GM18508 (cell line): ENCODE results near the gene YY2.
"Not testable (repeated sequence)": the region's sequence is repeated elsewhere in the genome, so short reads cannot be mapped to it uniquely, and the experiment has no call there.

Source experiments
- ATAC-seq: cut with Tn5 transposase; IDR thresholded peaks from one replicate; pipeline ENCODE4 v1.9.1; 2021; ENCODE audit warnings: moderate number of reproducible peaks; ENCODE audit not compliant: insufficient read depth, unreplicated experiment

The YY2 gene

GRCh38 chrX:21855937-21856415 lies at the start of gene YY2:
TSS of gene YY2 (plus strand) at chrX:21855987. CDS start at chrX:21856485, 498 bp downstream.
- no peak for ATAC-seq

DNA sequence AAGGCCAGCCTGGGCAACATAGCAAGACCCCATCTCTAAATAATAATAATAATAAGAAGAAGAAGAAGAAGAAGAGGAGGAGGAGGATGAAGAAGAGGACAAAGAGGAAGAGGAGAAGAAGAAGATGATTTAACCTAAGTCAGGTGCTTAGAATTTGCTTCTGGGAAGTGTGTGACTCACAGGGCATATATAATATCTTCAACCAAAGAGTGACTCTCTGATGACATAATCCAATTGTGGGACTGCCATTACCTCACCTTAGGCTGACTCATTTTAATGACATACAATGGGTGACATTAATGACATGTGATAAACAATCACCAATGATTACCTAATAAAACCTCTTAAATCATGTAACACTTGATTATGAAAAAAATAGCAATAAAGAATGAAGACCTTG lies 49.1 kb upstream of the YY2 start:
- ATAC-seq = no peak

DNA sequence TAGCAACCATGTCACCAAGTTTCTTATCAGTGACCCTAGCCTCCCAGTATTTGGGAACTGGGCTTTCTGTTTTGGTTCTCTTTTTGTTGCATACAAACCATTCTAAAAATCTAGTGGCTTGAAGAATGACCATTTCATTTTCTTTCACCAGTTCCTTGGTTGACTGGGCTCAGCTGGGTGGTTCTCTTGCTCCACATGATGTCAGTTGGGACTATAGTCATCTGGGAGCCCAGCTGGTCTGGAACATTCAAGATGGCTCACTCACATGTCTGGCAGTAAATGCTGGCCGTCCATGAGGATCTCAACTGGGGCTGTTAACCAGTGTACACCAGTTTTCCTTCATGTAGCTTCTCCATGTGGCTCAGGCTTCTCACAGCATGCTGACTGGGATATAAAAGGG lies 44.0 kb upstream of the YY2 start:
- ATAC-seq = no peak

GRCh38 chrX:21812628-21813027 lies 43.2 kb upstream of the YY2 start:
- no peak for ATAC-seq

DNA sequence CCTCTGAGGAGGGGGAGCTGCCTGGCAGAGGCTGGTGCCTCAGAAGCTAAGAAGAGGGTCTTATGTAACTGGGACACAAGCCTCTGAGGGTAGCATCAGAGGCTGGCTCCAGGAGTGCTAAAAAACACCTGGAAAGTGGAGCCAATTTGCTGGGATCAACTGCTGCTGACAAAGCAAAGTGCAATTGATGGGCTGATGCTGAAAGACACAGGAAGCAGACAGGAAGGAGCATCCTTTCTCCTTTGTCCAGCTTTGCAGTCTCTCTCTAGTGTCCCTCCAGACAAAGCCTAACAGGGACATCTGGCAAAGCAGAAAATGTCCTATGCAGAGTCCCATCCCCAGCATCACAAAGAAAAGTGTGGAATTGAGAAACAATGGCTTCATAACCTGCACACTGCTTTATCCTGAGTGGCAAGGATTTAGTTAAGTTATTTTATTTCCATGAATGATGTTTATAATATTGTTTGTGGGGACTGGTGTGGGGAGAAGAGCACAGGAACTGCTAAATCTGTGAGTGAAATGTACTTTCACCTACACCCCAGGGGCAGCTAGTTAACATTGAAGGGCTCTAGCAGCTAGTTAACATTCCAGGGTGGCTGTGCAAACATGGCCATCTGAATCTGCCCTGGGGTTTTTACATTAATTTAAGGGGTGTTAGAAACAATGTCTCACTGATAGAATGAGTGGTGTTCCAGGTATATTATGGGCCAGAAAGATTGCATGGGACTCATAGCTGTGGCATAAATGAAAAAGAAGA lies 42.0 kb upstream of the YY2 start:
- ATAC-seq = no peak

DNA sequence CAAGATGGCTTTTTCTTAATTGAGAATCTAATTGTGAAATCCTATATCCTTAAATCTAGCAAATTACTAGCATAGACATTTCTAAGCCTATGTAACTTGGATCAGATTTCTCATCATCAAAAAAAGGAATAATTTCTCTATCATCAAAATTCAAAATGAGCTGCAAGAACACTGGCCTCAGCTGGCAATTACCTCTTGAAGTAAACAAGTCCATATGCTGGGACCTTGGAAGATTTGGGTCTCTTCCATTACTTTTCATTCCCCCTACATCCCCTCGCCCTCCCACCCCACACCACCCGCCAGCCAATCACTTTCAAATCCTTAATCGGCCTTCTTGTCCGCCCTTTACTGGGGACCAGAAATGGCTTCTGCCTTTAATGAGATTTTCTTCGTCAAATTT lies 39.7 kb upstream of the YY2 start:
- ATAC-seq = no peak

- not testable (repeated sequence) for ATAC-seq
These were observed 35.6 kb upstream of the YY2 start for GRCh38 chrX:21820170-21820569.

DNA sequence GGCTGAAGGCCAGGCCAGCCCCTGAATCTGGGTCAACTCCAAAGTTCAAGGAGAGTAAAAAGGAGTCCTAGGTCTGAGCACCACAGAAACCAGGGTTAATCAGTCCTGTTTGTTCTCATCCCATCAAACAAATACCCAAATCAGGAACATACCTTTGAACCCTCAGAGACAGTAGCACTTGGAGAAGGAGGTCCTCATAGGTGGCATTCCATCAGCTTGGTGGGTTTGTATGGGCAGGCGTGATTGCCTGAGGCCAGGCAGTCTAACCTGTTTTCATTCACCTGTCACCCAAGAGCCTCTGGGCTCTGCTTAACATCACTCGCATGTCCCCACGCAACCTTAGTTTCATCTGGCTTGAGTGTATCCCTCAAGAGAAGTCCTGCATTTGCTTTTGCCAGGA lies 33.9 kb upstream of the YY2 start:
- no peak for ATAC-seq

GRCh38 chrX:21831496-21831895 lies 24.3 kb upstream of the YY2 start:
- ATAC-seq = no peak

DNA sequence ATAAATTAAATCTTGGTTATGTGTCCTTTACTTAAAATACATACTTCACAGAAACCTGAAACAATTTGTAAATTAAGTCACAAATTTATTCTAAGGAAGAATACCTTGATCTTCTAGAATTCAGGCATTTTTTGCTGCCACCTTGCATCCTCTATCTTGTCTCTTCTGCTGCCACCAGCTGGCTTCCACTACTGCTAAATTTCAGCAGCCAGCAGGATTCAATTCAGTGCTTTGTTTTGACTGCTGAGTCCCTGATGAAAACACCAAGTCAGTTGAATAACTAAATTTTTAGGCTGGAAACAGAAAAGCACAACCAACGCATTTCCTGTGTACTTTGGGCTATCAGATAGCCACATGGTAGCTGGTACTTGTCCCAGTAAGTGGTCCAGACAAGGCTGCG lies 18.7 kb upstream of the YY2 start:
- ATAC-seq = no peak

DNA sequence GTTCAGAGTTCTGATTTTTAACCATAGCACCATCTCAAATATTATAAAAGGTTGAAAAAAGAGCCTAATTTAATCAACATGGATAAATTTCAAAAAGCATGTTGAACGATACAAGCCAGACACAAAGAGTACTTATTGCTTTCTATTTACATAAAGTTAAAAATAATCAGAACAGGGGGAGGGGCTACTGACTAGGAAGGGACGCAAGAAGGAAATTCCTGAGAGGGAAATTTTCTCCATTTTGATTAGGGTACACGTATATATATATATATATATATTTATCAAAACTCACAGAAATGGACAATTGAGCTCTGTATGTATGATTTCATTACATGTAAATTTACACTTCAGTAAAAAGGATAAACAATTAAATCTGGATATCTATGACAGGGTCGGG lies 16.9 kb upstream of the YY2 start:
- no peak for ATAC-seq

GRCh38 chrX:21839334-21840192 lies 16.2 kb upstream of the YY2 start, which contains the start of gene MBTPS2:
TSS of gene MBTPS2 (plus strand) at chrX:21839617. CDS start at chrX:21839735, 118 bp downstream.
- peak; percentile 61 for ATAC-seq

GRCh38 chrX:21840193-21840545 lies 15.6 kb upstream of the YY2 start:
- ATAC-seq = no peak

DNA sequence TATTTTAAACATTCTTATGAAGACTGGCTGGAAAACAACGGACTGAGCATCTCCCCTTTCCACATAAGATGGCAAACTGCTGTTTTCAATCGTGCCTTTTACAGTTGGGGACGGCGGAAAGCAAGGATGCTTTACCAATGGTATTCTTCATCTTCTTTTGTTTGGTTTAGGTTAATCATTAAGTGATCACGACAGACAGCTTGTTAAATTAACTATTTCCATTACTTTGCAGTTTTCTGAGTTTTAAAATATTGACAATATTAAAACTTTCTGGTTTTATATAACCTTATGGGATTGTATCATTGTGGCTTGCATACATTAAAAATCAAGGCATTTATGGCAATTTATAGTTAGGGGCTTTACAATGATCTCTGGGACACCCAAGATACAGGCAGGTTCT lies 12.6 kb upstream of the YY2 start:
- no peak for ATAC-seq

DNA sequence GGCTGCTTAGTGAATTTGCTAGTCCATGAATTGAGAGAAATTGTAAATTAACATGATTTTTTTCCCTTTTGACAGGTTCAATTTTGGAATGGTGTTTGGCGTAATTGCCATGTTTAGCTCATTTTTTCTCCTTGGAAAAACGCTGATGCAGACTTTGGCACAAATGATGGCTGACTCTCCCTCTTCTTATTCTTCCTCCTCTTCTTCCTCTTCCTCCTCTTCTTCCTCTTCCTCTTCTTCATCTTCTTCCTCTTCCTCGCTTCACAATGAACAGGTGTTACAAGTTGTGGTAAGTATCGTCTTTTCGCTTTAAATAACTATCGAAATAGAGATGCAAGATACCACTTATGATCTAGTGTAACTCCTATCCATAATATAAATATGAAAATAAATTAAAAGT lies 10.7 kb upstream of the YY2 start:
- no peak for ATAC-seq

GRCh38 chrX:21847342-21847741 lies 8.4 kb upstream of the YY2 start:
- no peak for ATAC-seq

- no peak for ATAC-seq
These were observed 2.2 kb upstream of the YY2 start for GRCh38 chrX:21853578-21853977.

- no peak for ATAC-seq
These were observed 717 bp downstream of the YY2 start for GRCh38 chrX:21856504-21856903.

GRCh38 chrX:21863241-21863640 lies 7.5 kb downstream of the YY2 start:
- no peak for ATAC-seq

DNA sequence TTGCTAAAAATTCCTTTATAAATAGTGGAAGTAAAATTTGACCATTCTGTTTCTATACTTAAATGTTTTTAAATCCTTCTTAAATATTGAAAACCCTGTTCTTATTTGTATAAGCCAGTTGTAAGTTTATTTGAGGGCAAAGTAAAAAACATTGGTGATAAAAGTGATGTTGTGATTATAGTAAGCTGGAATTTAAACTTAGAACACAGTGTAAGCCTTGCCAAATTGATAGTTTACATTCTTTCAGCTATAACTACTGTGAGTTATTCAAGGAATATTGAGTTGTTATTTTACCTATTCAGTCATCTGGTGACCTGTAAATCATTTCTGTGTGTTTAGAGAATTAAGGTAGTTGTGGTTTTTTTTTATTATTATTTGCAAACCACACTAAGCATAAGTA lies 9.6 kb downstream of the YY2 start:
- ATAC-seq = no peak

- ATAC-seq = no peak
These were observed 14.7 kb downstream of the YY2 start for GRCh38 chrX:21870494-21870893.
